Calu3 (cell line): ENCODE results near the gene DGKD. TPM values are rescaled to one million over a fixed set of nuclear protein-coding genes. Genes with fewer than 3 reads are reported as not detected.

Source experiments
- BruUV-seq: library from RNA; stranded (reverse); fragments of 400-500 nt; replicated peaks from 2 replicates; lab custom pipeline; 2021; lab: Mats Ljungman, UMichigan
- CTCF ChIA-PET: fragments of 300-600 bp; sonication (Branson Sonifier 250); formaldehyde crosslinking; loops from one replicate; lab custom pipeline; 2022; ENCODE audit warnings: antibody characterized with exemption; lab: Charles Lee
- DNase-seq: peaks from one replicate; pipeline ENCODE4 v3.0.0; 2022
- H3K27ac Mint-ChIP-seq: one replicate; pipeline ENCODE4 v1.8.0; 2022; ENCODE audit warnings: mixed read lengths; ENCODE audit not compliant: unreplicated experiment
- H3K27me3 Mint-ChIP-seq: one replicate; pipeline ENCODE4 v1.8.0; 2022; ENCODE audit warnings: mixed read lengths; ENCODE audit not compliant: unreplicated experiment
- H3K36me3 Mint-ChIP-seq: one replicate; pipeline ENCODE4 v1.8.0; 2022; ENCODE audit warnings: mild to moderate bottlenecking, moderate library complexity, mixed read lengths; ENCODE audit not compliant: insufficient read depth, unreplicated experiment
- H3K4me1 Mint-ChIP-seq: one replicate; pipeline ENCODE4 v1.8.0; 2022; ENCODE audit warnings: mild to moderate bottlenecking, low read depth, mixed read lengths; ENCODE audit not compliant: unreplicated experiment
- H3K4me3 Mint-ChIP-seq: one replicate; pipeline ENCODE4 v1.8.0; 2022; ENCODE audit warnings: mild to moderate bottlenecking, low read depth, moderate library complexity, mixed read lengths; ENCODE audit not compliant: unreplicated experiment
- H3K9me3 Mint-ChIP-seq: one replicate; pipeline ENCODE4 v1.8.0; 2022; ENCODE audit warnings: low read depth, mixed read lengths; ENCODE audit not compliant: unreplicated experiment
- CTCF ChIP-seq: fragments of 200-600 bp; IDR thresholded peaks from one replicate; pipeline ENCODE4 v1.8.0; 2022; ENCODE audit warnings: antibody characterized with exemption; ENCODE audit not compliant: unreplicated experiment
- intact Hi-C: fragments of 100-400 bp; cut with micrococcal nuclease; formaldehyde crosslinking; loops from one replicate; pipeline ENCODE4 v1.10.0; 2022; ENCODE audit not compliant: unreplicated experiment
- total RNA-seq: library from RNA; stranded (reverse); gene quantifications from 2 replicates; pipeline ENCODE4 v1.2.3, GENCODE V29; 2022

DGKD gene
- total RNA-seq, 1 experiment from 2014 or later, result 26.5 TPM

- Mint-ChIP-seq H3K4me3 (no peak overlapping the region), H3K36me3 (peaks cover 1% of the 10 kb centered on the region), H3K27ac (no peak overlapping the region), H3K9me3 (no peaks in the 10 kb centered on the region), H3K4me1 (peaks cover 9% of the 10 kb centered on the region), H3K27me3 (no peaks in the 10 kb centered on the region)
- intact Hi-C loops, result no loop called here
- BruUV-seq, result no TSS peak
- no peak for TF ChIP-seq CTCF
- CTCF ChIA-PET, result no interaction called here
- no peak for DNase-seq
Observed at GRCh38 chr2:233361297-233361696, 7.0 kb downstream of the DGKD start.

GRCh38 chr2:233362742-233363141 is 8.4 kb downstream of the DGKD start:
- no peaks in the 10 kb centered on the region for H3K27me3 Mint-ChIP-seq
- H3K9me3 Mint-ChIP-seq, result no peaks in the 10 kb centered on the region
- BruUV-seq, result no TSS peak
- no peaks in the 10 kb centered on the region for H3K36me3 Mint-ChIP-seq
- intact Hi-C loops, result no loop called here
- no peak for TF ChIP-seq CTCF
- H3K4me1 Mint-ChIP-seq, result no peaks in the 10 kb centered on the region
- no peak overlapping the region for H3K27ac Mint-ChIP-seq
- CTCF ChIA-PET, result interaction anchor here (0.6 kb wide), 1 partner anchor 246 kb away, joined by 8 read pairs; no protein-coding TSS in a partner anchor
- H3K4me3 Mint-ChIP-seq, result no peak overlapping the region
- DNase-seq, result no peak

- intact Hi-C loops, result no loop called here
- Mint-ChIP-seq H3K4me3 (no peak overlapping the region), H3K27ac (no peak overlapping the region), H3K9me3 (no peaks in the 10 kb centered on the region), H3K27me3 (no peaks in the 10 kb centered on the region), H3K36me3 (no peaks in the 10 kb centered on the region), H3K4me1 (no peaks in the 10 kb centered on the region)
- no TSS peak for BruUV-seq
- no peak for DNase-seq
- no peak for TF ChIP-seq CTCF
- CTCF ChIA-PET, result no interaction called here
Observed at GRCh38 chr2:233363744-233364235, 9.5 kb downstream of the DGKD start.

GRCh38 chr2:233365861-233366520 is 11.7 kb downstream of the DGKD start:
- Mint-ChIP-seq H3K9me3 (no peaks in the 10 kb centered on the region), H3K4me3 (no peak overlapping the region), H3K36me3 (no peaks in the 10 kb centered on the region), H3K27me3 (no peaks in the 10 kb centered on the region), H3K4me1 (no peaks in the 10 kb centered on the region), H3K27ac (no peak overlapping the region)
- no peak for DNase-seq
- intact Hi-C loops, result no loop called here
- CTCF ChIA-PET, result no interaction called here
- BruUV-seq, result no TSS peak
- no peak for TF ChIP-seq CTCF
